IPS-15b (cell line): ENCODE results near the gene MTERF1.

ENCODE experiments used
- H3K27me3 ChIP-seq: one replicate; pipeline ENCODE4 v1.6.1; 2013; ENCODE audit warnings: low read length; ENCODE audit not compliant: control insufficient read depth, insufficient read depth
- H3K36me3 ChIP-seq: one replicate; pipeline ENCODE4 v1.6.1; 2013; ENCODE audit warnings: low read length; ENCODE audit not compliant: control insufficient read depth, insufficient read depth
- H3K4me1 ChIP-seq: one replicate; pipeline ENCODE4 v1.6.1; 2013; ENCODE audit warnings: mild to moderate bottlenecking, low read length; ENCODE audit not compliant: control insufficient read depth, insufficient read depth
- H3K4me3 ChIP-seq: one replicate; pipeline ENCODE4 v1.5.1; 2013; ENCODE audit warnings: low read depth, low read length
- H3K9ac ChIP-seq: one replicate; pipeline ENCODE4 v1.6.1; 2013; ENCODE audit warnings: low read depth, mild to moderate bottlenecking, low read length
- H3K9me3 ChIP-seq: one replicate; pipeline ENCODE4 v1.6.1; 2013; ENCODE audit warnings: mild to moderate bottlenecking, low read length; ENCODE audit not compliant: control insufficient read depth, insufficient read depth

The MTERF1 gene

DNA sequence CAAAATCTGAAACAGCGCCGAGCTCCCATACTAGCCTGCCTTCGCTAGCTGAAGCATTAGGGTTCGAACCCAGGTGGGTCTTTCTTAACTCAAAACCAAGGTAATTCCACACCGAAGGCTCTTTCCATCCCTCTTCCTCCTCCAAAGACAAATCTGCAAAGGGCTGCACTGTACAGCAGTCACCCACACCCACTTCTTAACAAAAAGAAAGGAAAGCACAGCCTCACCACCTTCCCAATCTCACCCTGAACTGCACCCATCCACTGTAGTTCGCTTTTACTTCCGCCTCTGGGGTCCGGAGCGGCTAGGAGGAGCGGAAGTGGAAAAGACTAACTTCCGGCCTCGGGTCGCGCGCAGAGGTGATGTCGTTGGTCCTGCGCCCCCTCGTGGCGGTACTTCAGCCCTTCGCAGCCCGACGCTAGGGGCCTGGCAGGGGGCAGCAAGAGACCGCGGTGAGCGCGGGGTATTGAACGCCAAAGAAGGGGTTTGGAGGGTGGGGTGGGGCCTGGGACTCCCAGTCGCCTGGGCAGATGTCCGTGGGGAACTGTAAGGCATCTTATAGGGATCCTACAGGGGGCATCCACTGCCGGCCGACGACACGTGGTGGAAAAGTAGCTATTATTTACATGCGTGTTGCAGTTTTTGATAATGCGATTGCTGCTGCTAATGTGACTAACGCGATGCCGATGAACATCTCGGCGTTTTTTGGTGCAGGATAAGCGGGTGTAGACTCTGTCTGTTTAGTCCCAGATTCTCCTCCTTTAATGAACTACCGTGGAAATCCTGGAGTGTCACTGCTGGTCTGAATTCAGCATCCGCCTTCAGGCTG, at the start of gene MTERF1:
Gene MTERF1, minus strand, starts transcription at position 290 of the 829 bp plus-strand sequence. CDS start 619 bp downstream, outside the sequence.
- H3K36me3 ChIP-seq = no peaks in the 10 kb centered on the region
- peak within 1 kb of the TSS; percentile 82 for H3K9ac ChIP-seq
- no peaks in the 10 kb centered on the region for H3K9me3 ChIP-seq
- peak within 1 kb of the TSS; percentile 79 for H3K4me3 ChIP-seq
- no peaks in the 10 kb centered on the region for H3K4me1 ChIP-seq
- no peaks in the 10 kb centered on the region for H3K27me3 ChIP-seq

GRCh38 chr7:91929463-91929862, 49.0 kb upstream of the MTERF1 start:
- peaks cover 2% of the 10 kb centered on the region for H3K9me3 ChIP-seq
- no peaks in the 10 kb centered on the region for H3K36me3 ChIP-seq
- H3K9ac ChIP-seq = no peak overlapping the region
- H3K4me1 ChIP-seq = no peaks in the 10 kb centered on the region
- peaks cover 2% of the 10 kb centered on the region for H3K27me3 ChIP-seq
- no peak overlapping the region for H3K4me3 ChIP-seq

- Histone ChIP-seq H3K4me1 (no peaks in the 10 kb centered on the region), H3K9ac (no peak overlapping the region), H3K4me3 (no peak overlapping the region), H3K9me3 (peaks cover 2% of the 10 kb centered on the region), H3K36me3 (no peaks in the 10 kb centered on the region), H3K27me3 (peaks cover 2% of the 10 kb centered on the region)
These were observed 47.4 kb upstream of the MTERF1 start for GRCh38 chr7:91927912-91928311.

DNA sequence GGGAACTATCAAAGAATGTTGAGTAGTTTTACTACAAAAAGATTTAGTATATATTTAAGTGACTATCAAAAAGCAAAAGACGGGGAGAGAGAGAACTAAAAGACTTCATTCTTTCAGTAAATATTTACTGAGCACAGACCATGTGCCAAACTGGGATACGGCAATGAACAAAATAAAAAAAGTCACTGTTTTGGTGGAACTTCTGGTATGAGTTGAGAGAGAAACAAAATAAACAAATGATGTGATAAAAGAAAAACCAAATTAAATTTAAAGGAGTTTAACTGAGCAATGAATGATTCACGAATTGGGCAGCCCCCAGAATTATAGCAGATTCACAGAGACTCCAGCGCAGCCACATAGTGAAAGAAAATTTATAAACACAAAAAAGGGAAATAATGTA, 42.4 kb upstream of the MTERF1 start:
- H3K36me3 ChIP-seq = no peaks in the 10 kb centered on the region
- no peak overlapping the region for H3K4me3 ChIP-seq
- no peaks in the 10 kb centered on the region for H3K4me1 ChIP-seq
- H3K9me3 ChIP-seq = peaks cover 2% of the 10 kb centered on the region
- H3K27me3 ChIP-seq = no peaks in the 10 kb centered on the region
- no peak overlapping the region for H3K9ac ChIP-seq

DNA sequence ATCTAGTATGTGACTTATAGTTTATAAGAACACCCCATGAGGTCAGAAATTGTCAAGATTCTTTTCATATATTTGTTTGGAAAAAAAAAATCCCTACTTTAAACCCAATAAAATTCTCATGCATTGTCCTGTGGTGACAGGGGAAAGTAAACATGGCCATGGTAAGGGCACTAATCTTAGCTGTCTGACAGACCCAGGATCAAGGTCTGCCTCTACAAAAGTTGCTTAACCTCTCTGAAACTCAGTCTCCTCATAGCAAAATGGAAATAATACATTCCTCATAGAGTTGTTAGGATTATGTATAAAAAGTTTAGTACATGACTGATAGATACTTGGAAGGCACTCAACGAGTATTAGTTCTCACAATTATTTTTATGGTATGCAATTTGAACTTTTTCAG, 37.9 kb upstream of the MTERF1 start:
- Histone ChIP-seq H3K36me3 (no peaks in the 10 kb centered on the region), H3K27me3 (no peaks in the 10 kb centered on the region), H3K4me3 (no peak overlapping the region), H3K9ac (no peak overlapping the region), H3K9me3 (no peaks in the 10 kb centered on the region), H3K4me1 (no peaks in the 10 kb centered on the region)

GRCh38 chr7:91916051-91916440, 35.5 kb upstream of the MTERF1 start:
- H3K9ac ChIP-seq = no peak overlapping the region
- no peak overlapping the region for H3K4me3 ChIP-seq
- H3K9me3 ChIP-seq = no peaks in the 10 kb centered on the region
- H3K27me3 ChIP-seq = no peaks in the 10 kb centered on the region
- H3K4me1 ChIP-seq = no peaks in the 10 kb centered on the region
- H3K36me3 ChIP-seq = no peaks in the 10 kb centered on the region

GRCh38 chr7:91915401-91916050, 35.0 kb upstream of the MTERF1 start:
- Histone ChIP-seq H3K27me3 (no peaks in the 10 kb centered on the region), H3K36me3 (no peaks in the 10 kb centered on the region), H3K9me3 (no peaks in the 10 kb centered on the region), H3K9ac (no peak overlapping the region), H3K4me3 (no peak overlapping the region), H3K4me1 (no peaks in the 10 kb centered on the region)

DNA sequence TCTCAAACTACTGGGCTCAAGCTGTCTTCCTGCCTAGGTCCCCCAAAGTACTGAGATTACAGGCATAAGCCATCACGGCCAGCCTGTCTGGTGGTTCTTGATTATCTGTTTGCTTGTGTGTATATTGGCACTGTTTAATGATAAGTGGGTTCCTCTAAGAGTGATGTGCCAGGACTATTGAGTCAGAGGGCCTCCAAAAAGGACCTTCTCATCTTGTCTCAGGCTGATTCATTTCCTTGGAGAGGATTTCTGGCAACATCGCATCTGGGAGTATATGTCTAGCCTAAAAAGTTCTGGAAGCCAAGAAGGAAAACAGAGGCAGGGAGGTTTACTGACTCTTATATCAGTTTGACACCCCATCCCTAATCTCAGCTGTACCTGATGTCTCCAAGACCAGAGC, 33.1 kb upstream of the MTERF1 start:
- Histone ChIP-seq H3K4me1 (no peaks in the 10 kb centered on the region), H3K9me3 (no peaks in the 10 kb centered on the region), H3K9ac (no peak overlapping the region), H3K4me3 (no peak overlapping the region), H3K27me3 (peaks cover 2% of the 10 kb centered on the region), H3K36me3 (no peaks in the 10 kb centered on the region)

DNA sequence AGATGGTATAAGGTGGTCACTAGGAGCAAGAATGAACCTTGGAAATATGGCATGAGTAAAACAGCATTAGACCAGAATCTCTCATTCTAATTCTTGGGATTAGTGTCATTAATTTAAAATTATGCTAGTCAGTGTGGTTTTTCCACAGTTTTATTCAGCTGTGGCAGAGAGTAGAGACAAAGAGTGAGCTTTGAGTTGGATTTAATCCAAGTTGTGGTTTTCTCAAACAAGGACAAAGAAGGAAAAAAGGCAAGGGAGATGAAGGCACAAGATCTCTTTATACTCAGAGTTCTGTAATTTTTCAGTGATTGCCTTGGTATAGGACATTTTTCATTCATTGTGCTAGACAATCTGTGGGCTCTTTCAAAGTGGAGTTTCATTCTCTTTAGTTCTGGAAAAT, 32.0 kb upstream of the MTERF1 start:
- no peaks in the 10 kb centered on the region for H3K4me1 ChIP-seq
- no peak overlapping the region for H3K9ac ChIP-seq
- no peaks in the 10 kb centered on the region for H3K9me3 ChIP-seq
- no peaks in the 10 kb centered on the region for H3K36me3 ChIP-seq
- H3K4me3 ChIP-seq = no peak overlapping the region
- peaks cover 2% of the 10 kb centered on the region for H3K27me3 ChIP-seq

DNA sequence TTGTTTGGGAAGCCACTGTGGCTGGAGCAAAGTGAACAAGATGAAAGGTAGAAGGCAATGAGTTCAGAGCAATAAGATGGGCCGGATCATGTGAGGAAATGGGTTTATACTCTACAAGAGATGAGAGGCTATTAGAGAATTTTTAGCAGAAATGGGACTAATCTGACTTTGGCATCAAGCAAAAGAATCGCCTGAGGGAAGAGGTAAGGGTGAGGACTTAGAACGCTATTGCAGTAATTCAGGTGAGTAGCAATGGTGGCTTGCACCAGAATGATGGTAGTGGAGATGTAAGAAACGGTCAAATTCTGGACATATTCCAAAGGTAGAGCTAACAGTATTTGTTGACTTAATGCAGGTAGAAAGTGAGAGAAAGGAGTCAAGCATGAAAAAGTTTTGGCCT, 30.6 kb upstream of the MTERF1 start:
- Histone ChIP-seq H3K36me3 (no peaks in the 10 kb centered on the region), H3K4me1 (no peaks in the 10 kb centered on the region), H3K4me3 (no peak overlapping the region), H3K27me3 (peaks cover 2% of the 10 kb centered on the region), H3K9me3 (no peaks in the 10 kb centered on the region), H3K9ac (no peak overlapping the region)

DNA sequence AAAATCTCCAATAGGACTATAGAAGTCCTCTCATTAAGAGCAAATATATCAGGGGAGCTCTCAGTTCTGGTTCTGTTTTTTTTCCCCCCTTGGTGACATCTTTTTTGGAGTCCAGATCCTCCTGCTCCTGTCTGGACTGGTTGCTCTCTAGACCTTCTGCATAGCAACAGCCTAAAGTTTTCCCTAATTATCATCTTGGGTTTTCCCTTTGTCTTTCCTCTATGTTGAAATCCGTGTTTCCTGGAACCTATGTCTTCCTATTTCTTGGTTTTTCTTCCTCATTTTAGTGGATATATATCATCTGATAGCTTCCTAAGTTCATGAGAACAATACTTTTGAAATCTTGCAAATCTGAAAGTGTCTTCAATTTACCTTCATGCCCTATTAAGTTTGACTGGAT, 29.7 kb upstream of the MTERF1 start:
- Histone ChIP-seq H3K9ac (no peak overlapping the region), H3K36me3 (no peaks in the 10 kb centered on the region), H3K4me3 (peak overlapping the region; percentile 13), H3K4me1 (no peaks in the 10 kb centered on the region), H3K9me3 (no peaks in the 10 kb centered on the region), H3K27me3 (peaks cover 2% of the 10 kb centered on the region)

DNA sequence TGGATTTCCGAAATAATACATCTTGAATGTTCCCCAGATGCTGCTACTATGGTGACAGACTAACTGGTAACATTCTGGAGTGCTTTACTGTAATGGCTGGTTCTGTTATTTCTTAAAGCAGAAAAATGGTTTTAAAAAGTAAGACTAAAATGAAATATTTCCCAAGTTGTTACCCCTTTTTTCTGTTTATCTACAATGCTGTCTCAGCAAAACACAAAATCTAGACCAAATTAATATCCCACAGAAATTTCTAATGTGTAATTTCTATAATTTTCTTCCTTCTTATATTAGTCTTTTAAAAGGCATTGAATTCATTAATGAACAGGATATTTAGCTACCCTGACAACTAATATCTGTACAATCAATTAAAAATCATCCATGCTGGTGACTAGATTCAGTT, 19.1 kb upstream of the MTERF1 start:
- Histone ChIP-seq H3K9me3 (no peaks in the 10 kb centered on the region), H3K36me3 (no peaks in the 10 kb centered on the region), H3K4me3 (no peak overlapping the region), H3K9ac (no peak overlapping the region), H3K4me1 (no peaks in the 10 kb centered on the region), H3K27me3 (no peaks in the 10 kb centered on the region)
